IMR-90 (cell line): ENCODE results near the gene ZNF768. TPM values are rescaled to one million over a fixed set of nuclear protein-coding genes. Genes with fewer than 3 reads are reported as not detected.

Source experiments
- ATAC-seq: fragments of 200-7000 bp; cut with Tn5 transposase; 2 replicates; pipeline ENCODE4 v1.9.1; 2020; ENCODE audit warnings: low read depth, mild to moderate bottlenecking, moderate library complexity
- BruUV-seq: library from RNA; stranded (reverse); fragments of 400-500 nt; replicated peaks from 2 replicates; lab custom pipeline; 2021; lab: Mats Ljungman, UMichigan
- CTCF ChIA-PET: fragments of 300-600 bp; formaldehyde crosslinking; extraction: SDS; loops from one replicate; lab custom pipeline; 2021; ENCODE audit warnings: antibody characterized with exemption; lab: Yijun Ruan, JAX
- POLR2A ChIA-PET: fragments of 300-600 bp; sonication (Branson Sonifier 250); formaldehyde crosslinking; loops from one replicate; lab custom pipeline; 2022; ENCODE audit warnings: antibody characterized with exemption; ENCODE audit not compliant: unreplicated experiment; lab: Charles Lee
- DNase-seq: peaks from one replicate; pipeline ENCODE4 v3.0.0; 2013
- H2AFZ ChIP-seq: replicated peaks from 2 replicates; pipeline ENCODE3; 2013; ENCODE audit warnings: low read length, mild to moderate bottlenecking; ENCODE audit not compliant: poor library complexity
- H2AK5ac ChIP-seq: 2 replicates; pipeline ENCODE4 v1.6.1; 2013; ENCODE audit warnings: low read depth, low read length, inconsistent platforms
- H2AK9ac ChIP-seq: replicated peaks from 2 replicates; pipeline ENCODE3; 2013; ENCODE audit warnings: mild to moderate bottlenecking, low read depth, low read length, moderate library complexity; ENCODE audit not compliant: poor library complexity
- H2BK120ac ChIP-seq: 2 replicates; pipeline ENCODE4 v1.6.1; 2013; ENCODE audit warnings: low read depth, low read length, inconsistent platforms
- H2BK15ac ChIP-seq: 3 replicates; pipeline ENCODE4 v1.6.1; 2013; ENCODE audit warnings: low read depth, low read length, inconsistent platforms
- H2BK20ac ChIP-seq: 2 replicates; pipeline ENCODE4 v1.6.1; 2013; ENCODE audit warnings: low read depth, mild to moderate bottlenecking, inconsistent platforms, low read length, moderate library complexity
- H2BK5ac ChIP-seq: 2 replicates; pipeline ENCODE4 v1.6.1; 2013; ENCODE audit warnings: mild to moderate bottlenecking, low read depth, low read length, inconsistent platforms; ENCODE audit not compliant: poor library complexity, severe bottlenecking
- H3K14ac ChIP-seq: replicated peaks from 2 replicates; pipeline ENCODE4 v1.6.1; 2013; ENCODE audit warnings: low read depth, low read length, inconsistent platforms
- H3K18ac ChIP-seq: 2 replicates; pipeline ENCODE4 v1.6.1; 2013; ENCODE audit warnings: low read depth, low read length, control low read depth
- H3K23ac ChIP-seq: 2 replicates; pipeline ENCODE4 v1.6.1; 2013; ENCODE audit warnings: low read depth, low read length, inconsistent platforms
- H3K27ac ChIP-seq: 2 replicates; pipeline ENCODE4 v1.5.1; 2013; ENCODE audit warnings: mild to moderate bottlenecking, control low read depth, low read length; ENCODE audit not compliant: insufficient read depth
- H3K27me3 ChIP-seq: 2 replicates; pipeline ENCODE4 v1.6.1; 2013; ENCODE audit warnings: low read length; ENCODE audit not compliant: control insufficient read depth, insufficient read depth
- H3K36me3 ChIP-seq: 2 replicates; pipeline ENCODE4 v1.6.1; 2013; ENCODE audit warnings: low read length, mixed read lengths; ENCODE audit not compliant: control insufficient read depth, insufficient read depth
- H3K4ac ChIP-seq: 2 replicates; pipeline ENCODE4 v1.6.1; 2013; ENCODE audit warnings: low read depth, low read length, inconsistent platforms
- H3K4me1 ChIP-seq: 2 replicates; pipeline ENCODE4 v1.6.1; 2013; ENCODE audit warnings: low read length, mixed read lengths; ENCODE audit not compliant: control insufficient read depth, insufficient read depth
- H3K4me2 ChIP-seq: 2 replicates; pipeline ENCODE4 v1.6.1; 2013; ENCODE audit warnings: low read depth, mild to moderate bottlenecking, control low read depth, low read length, moderate library complexity
- H3K4me3 ChIP-seq: 2 replicates; pipeline ENCODE4 v1.5.1; 2013; ENCODE audit warnings: low read depth, mild to moderate bottlenecking, control low read depth, low read length, moderate library complexity; ENCODE audit not compliant: insufficient read depth
- H3K56ac ChIP-seq: 2 replicates; pipeline ENCODE4 v1.6.1; 2013; ENCODE audit warnings: low read length, inconsistent platforms; ENCODE audit not compliant: insufficient read depth; ENCODE audit errors: extremely low read depth
- H3K79me1 ChIP-seq, 2 experiments: 2 replicates each; pipeline ENCODE4 v1.6.1; 2013; ENCODE audit warnings: low read length in 2 of 2, inconsistent platforms in 1 of 2, low read depth in 1 of 2
- H3K9ac ChIP-seq: 2 replicates; pipeline ENCODE4 v1.6.1; 2013; ENCODE audit warnings: low read depth, low read length, control low read depth
- H3K9me1 ChIP-seq: 2 replicates; pipeline ENCODE4 v1.6.1; 2013; ENCODE audit warnings: low read length, inconsistent platforms; ENCODE audit not compliant: insufficient read depth
- H3K9me3 ChIP-seq: 2 replicates; pipeline ENCODE4 v1.6.1; 2013; ENCODE audit warnings: low read length; ENCODE audit not compliant: control insufficient read depth, insufficient read depth
- H4K20me1 ChIP-seq: 2 replicates; pipeline ENCODE4 v1.6.1; 2013; ENCODE audit warnings: low read length, inconsistent platforms; ENCODE audit not compliant: insufficient read depth
- H4K5ac ChIP-seq: 2 replicates; pipeline ENCODE4 v1.6.1; 2013; ENCODE audit warnings: mild to moderate bottlenecking, low read depth, low read length, control low read depth
- H4K8ac ChIP-seq, 2 experiments: 2 replicates each; pipeline ENCODE4 v1.6.1; 2013; ENCODE audit warnings: low read depth in 2 of 2, low read length in 2 of 2, control low read depth in 1 of 2, inconsistent platforms in 1 of 2
- H4K91ac ChIP-seq: 2 replicates; pipeline ENCODE4 v1.6.1; 2013; ENCODE audit warnings: low read depth, low read length, inconsistent platforms; ENCODE audit not compliant: insufficient read depth
- BHLHE40 ChIP-seq: fragments of 150-350 bp; IDR thresholded peaks from 2 replicates; pipeline ENCODE4 v1.6.1; 2016; ENCODE audit warnings: mild to moderate bottlenecking, low read depth, low read length
- CEBPB ChIP-seq: IDR thresholded peaks from 2 replicates; pipeline ENCODE4 v1.6.1; 2012; ENCODE audit warnings: low read depth, low read length, improper control_type of control experiment
- CHD1 ChIP-seq: IDR thresholded peaks from 2 replicates; pipeline ENCODE4 v1.6.1; 2012; ENCODE audit warnings: low read depth, low read length, improper control_type of control experiment
- FOS ChIP-seq: fragments of 150-350 bp; IDR thresholded peaks from 2 replicates; pipeline ENCODE4 v1.6.1; 2016; ENCODE audit warnings: low read depth, low read length
- MAFK ChIP-seq: IDR thresholded peaks from 2 replicates; pipeline ENCODE4 v1.6.1; 2012; ENCODE audit warnings: low read depth, low read length, improper control_type of control experiment
- MAZ ChIP-seq: IDR thresholded peaks from 2 replicates; pipeline ENCODE4 v1.6.1; 2012; ENCODE audit warnings: low read depth, mild to moderate bottlenecking, low read length, improper control_type of control experiment, moderate library complexity, borderline replicate concordance
- MXI1 ChIP-seq: IDR thresholded peaks from 2 replicates; pipeline ENCODE4 v1.6.1; 2012; ENCODE audit warnings: low read depth, mild to moderate bottlenecking, low read length, moderate library complexity, borderline replicate concordance
- NFE2L2 ChIP-seq: fragments of 150-350 bp; IDR thresholded peaks from 2 replicates; pipeline ENCODE4 v1.6.1; 2016; ENCODE audit warnings: low read depth, mild to moderate bottlenecking, low read length
- POLR2A ChIP-seq: IDR thresholded peaks from 2 replicates; pipeline ENCODE4 v1.6.1; 2012; ENCODE audit warnings: mild to moderate bottlenecking, low read depth, low read length
- RAD21 ChIP-seq: IDR thresholded peaks from 2 replicates; pipeline ENCODE4 v1.6.1; 2012; ENCODE audit warnings: low read length, improper control_type of control experiment
- RCOR1 ChIP-seq: IDR thresholded peaks from 2 replicates; pipeline ENCODE4 v1.6.1; 2012; ENCODE audit warnings: mild to moderate bottlenecking, low read length, improper control_type of control experiment; ENCODE audit not compliant: insufficient replicate concordance
- RFX5 ChIP-seq: IDR thresholded peaks from 2 replicates; pipeline ENCODE4 v1.8.0; 2012; ENCODE audit warnings: low read depth, mild to moderate bottlenecking, low read length, moderate library complexity
- SMC3 ChIP-seq: fragments of 150-350 bp; IDR thresholded peaks from 2 replicates; pipeline ENCODE4 v1.6.1; 2016; ENCODE audit warnings: low read depth, mild to moderate bottlenecking, antibody characterized with exemption, low read length, moderate library complexity
- WGBS, 2 experiments: methylation state at CpG; one replicate each; pipeline versions ENCODE4 v1.1.5 to v1.1.7; 2013; ENCODE audit warnings: missing lambda C conversion rate in 2 of 2; ENCODE audit not compliant: insufficient read length in 1 of 2; ENCODE audit errors: extremely low coverage in 2 of 2; 5-methylcytosine and 5-hydroxymethylcytosine counted together
- dilution Hi-C: fragments of 300-500 bp; cut with HindIII; formaldehyde crosslinking; loops from one replicate; pipeline ENCODE4 v1.14.3; 2018; ENCODE audit warnings: low sequenced_read_pairs; ENCODE audit not compliant: unreplicated experiment
- in situ Hi-C: fragments of 300-500 bp; cut with MboI; formaldehyde crosslinking; loops from 3 replicates; pipeline ENCODE4 v1.14.3; 2019; ENCODE audit warnings: low sequenced_read_pairs, inconsistent platforms, mixed read lengths
- intact Hi-C: fragments of 100-400 bp; cut with micrococcal nuclease; formaldehyde crosslinking; loops from 2 replicates; pipeline ENCODE4 v1.10.0; 2022
- polyA plus RNA-seq, 3 experiments: library from polyadenylated mRNA; depleted of rRNA; stranded (reverse); fragments of >200 nt; gene quantifications; 2 replicates each; pipeline ENCODE4 v1.2.3, GENCODE V29; 2012; ENCODE audit warnings: low replicate concordance in 1 of 3
- total RNA-seq: library from RNA; depleted of rRNA; stranded (reverse); fragments of >200 nt; gene quantifications from 2 replicates; pipeline ENCODE4 v1.2.3, GENCODE V29; 2012
- TF ChIP-seq, protein P1 (sequence below): fragments of 150-350 bp; IDR thresholded peaks from 2 replicates; pipeline ENCODE4 v1.6.1; 2017; ENCODE audit warnings: mild to moderate bottlenecking, antibody characterized with exemption, low read length, low read depth
- TF ChIP-seq, protein P2 (sequence below): fragments of 150-350 bp; IDR thresholded peaks from 2 replicates; pipeline ENCODE4 v1.6.1; 2016; ENCODE audit warnings: low read depth, mild to moderate bottlenecking, low read length, moderate library complexity, borderline replicate concordance
- TF ChIP-seq, protein P3 (sequence below): conservative IDR thresholded peaks from 2 replicates; pipeline ENCODE4 v1.5.1; 2012; ENCODE audit warnings: mild to moderate bottlenecking, low read depth, low read length, improper control_type of control experiment

ZNF768 gene
- total and polyA plus RNA-seq, 2 of the 4 experiments (the other 2 are of a cell fraction): 9.3 to 22.1 TPM

DNA sequence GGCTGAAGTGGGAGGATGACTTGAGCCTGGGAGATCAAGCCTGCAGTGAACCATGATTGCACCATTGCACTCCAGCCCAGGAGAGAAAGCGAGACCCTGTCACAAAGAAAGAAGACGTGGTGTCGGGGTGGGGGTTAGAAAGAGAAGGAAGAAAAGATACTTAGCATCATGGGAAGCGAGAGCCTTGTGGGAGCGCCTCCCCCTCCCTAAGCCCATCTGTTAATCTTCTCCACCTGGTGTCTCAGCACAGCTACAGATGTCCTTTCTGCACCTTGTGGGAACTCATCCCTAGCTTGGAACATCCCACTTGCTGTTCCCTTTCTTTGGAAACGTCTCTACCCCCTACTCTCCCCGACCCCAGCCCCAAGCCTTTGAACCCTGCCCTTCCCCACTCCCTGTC lies 39.2 kb upstream of the ZNF768 start:
- Histone ChIP-seq H3K4ac (no peak overlapping the region), H2BK120ac (no peak overlapping the region), H3K27ac (no peak overlapping the region), H4K20me1 (no peaks in the 10 kb centered on the region), H3K79me1 (peaks cover 0 to 9% of the 10 kb centered on the region in 2 experiments; a peak in 3 of 4 replicates), H3K27me3 (peaks cover 6% of the 10 kb centered on the region; the same call in 1 of the 2 replicates), H2AK5ac (no peak overlapping the region), H2BK20ac (no peak overlapping the region), H2AFZ (no peak overlapping the region), H3K4me2 (no peak overlapping the region), H3K4me1 (peaks cover 5% of the 10 kb centered on the region; the same call in 1 of the 2 replicates), H3K23ac (no peak overlapping the region), H3K9me3 (no peaks in the 10 kb centered on the region), H3K18ac (no peak overlapping the region), H2BK5ac (no peak overlapping the region), H4K5ac (no peak overlapping the region), H3K36me3 (no peaks in the 10 kb centered on the region), H2AK9ac (no peak overlapping the region), H3K9me1 (no peaks in the 10 kb centered on the region), H3K4me3 (no peak overlapping the region), H4K8ac (no peak overlapping the region), H2BK15ac (no peak overlapping the region), H3K56ac (no peak overlapping the region), H4K91ac (no peak overlapping the region), H3K9ac (no peak overlapping the region), H3K14ac (no peak overlapping the region)
- DNase-seq (no peak), ATAC-seq (no peak)
- no peak for TF ChIP-seq SMC3
- TF ChIP-seq MAFK: no peak
- TF ChIP-seq, protein P1, sequence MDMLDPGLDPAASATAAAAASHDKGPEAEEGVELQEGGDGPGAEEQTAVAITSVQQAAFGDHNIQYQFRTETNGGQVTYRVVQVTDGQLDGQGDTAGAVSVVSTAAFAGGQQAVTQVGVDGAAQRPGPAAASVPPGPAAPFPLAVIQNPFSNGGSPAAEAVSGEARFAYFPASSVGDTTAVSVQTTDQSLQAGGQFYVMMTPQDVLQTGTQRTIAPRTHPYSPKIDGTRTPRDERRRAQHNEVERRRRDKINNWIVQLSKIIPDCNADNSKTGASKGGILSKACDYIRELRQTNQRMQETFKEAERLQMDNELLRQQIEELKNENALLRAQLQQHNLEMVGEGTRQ: no peak
- no peak for TF ChIP-seq FOS
- TF ChIP-seq RAD21: no peak
- TF ChIP-seq, protein P2, sequence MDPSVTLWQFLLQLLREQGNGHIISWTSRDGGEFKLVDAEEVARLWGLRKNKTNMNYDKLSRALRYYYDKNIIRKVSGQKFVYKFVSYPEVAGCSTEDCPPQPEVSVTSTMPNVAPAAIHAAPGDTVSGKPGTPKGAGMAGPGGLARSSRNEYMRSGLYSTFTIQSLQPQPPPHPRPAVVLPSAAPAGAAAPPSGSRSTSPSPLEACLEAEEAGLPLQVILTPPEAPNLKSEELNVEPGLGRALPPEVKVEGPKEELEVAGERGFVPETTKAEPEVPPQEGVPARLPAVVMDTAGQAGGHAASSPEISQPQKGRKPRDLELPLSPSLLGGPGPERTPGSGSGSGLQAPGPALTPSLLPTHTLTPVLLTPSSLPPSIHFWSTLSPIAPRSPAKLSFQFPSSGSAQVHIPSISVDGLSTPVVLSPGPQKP: no peak
- no peak for TF ChIP-seq MAZ
- no peak for TF ChIP-seq BHLHE40
- TF ChIP-seq CEBPB: no peak
- TF ChIP-seq RCOR1: no peak
- TF ChIP-seq, protein P3, sequence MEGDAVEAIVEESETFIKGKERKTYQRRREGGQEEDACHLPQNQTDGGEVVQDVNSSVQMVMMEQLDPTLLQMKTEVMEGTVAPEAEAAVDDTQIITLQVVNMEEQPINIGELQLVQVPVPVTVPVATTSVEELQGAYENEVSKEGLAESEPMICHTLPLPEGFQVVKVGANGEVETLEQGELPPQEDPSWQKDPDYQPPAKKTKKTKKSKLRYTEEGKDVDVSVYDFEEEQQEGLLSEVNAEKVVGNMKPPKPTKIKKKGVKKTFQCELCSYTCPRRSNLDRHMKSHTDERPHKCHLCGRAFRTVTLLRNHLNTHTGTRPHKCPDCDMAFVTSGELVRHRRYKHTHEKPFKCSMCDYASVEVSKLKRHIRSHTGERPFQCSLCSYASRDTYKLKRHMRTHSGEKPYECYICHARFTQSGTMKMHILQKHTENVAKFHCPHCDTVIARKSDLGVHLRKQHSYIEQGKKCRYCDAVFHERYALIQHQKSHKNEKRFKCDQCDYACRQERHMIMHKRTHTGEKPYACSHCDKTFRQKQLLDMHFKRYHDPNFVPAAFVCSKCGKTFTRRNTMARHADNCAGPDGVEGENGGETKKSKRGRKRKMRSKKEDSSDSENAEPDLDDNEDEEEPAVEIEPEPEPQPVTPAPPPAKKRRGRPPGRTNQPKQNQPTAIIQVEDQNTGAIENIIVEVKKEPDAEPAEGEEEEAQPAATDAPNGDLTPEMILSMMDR: no peak
- TF ChIP-seq POLR2A: no peak
- no peak for TF ChIP-seq NFE2L2
- TF ChIP-seq MXI1: no peak
- TF ChIP-seq CHD1: no peak
- TF ChIP-seq RFX5: no peak
- CTCF ChIA-PET: no interaction called here
- dilution Hi-C loops (no loop called here), in situ Hi-C loops (no loop called here), intact Hi-C loops (no loop called here)
- POLR2A ChIA-PET: no interaction called here
- BruUV-seq: no TSS peak
- 39% methylated on average over 2 of the region's 7 CpGs; no CpG with 5 or more reads in 1 of the 2 experiments for WGBS, 2 experiments
